ENCODE data around the gene RBPJL. TPM values are rescaled to one million over a fixed set of nuclear protein-coding genes. Genes with fewer than 3 reads are reported as not detected.

Gene RBPJL
- total and polyA plus RNA-seq, 2 experiments from 2014 or later: not detected

- no peak overlapping the region for H3K4me3 ChIP-seq
- 95% methylated on average over 4 of the region's 4 CpGs for WGBS (ENCODE audit: low lambda C conversion rate, missing lambda C conversion rate)
- DNase-seq (ENCODE audit: low spot score): no peak
- TF ChIP-seq EZH2phosphoT487 (IDR thresholded peaks at IDR 0.05; ENCODE audit: low read depth, severe bottlenecking, unreplicated experiment) (no peak), CTCF (IDR thresholded peaks at IDR 0.05; ENCODE audit: poor library complexity) (no peak), EZH2 (IDR thresholded peaks at IDR 0.05; ENCODE audit: borderline replicate concordance) (no peak)
- no peak overlapping the region for H2AFZ ChIP-seq
- H4K20me1 ChIP-seq (ENCODE audit: insufficient read depth, poor library complexity, severe bottlenecking): no peaks in the 10 kb centered on the region
- no peaks in the 10 kb centered on the region for H3K36me3 ChIP-seq (replicated peaks; ENCODE audit: insufficient read depth, low read depth)
- peaks cover 14% of the 10 kb centered on the region for H3K27me3 ChIP-seq
- no peaks in the 10 kb centered on the region for H3K9me2 ChIP-seq (replicated peaks; ENCODE audit: insufficient read depth)
- no peak overlapping the region for H3K27ac ChIP-seq
- no peaks in the 10 kb centered on the region for H3K9me3 ChIP-seq (ENCODE audit: low read depth)
- no peaks in the 10 kb centered on the region for H3K79me2 ChIP-seq
- H3K4me2 ChIP-seq: no peak overlapping the region
- H3K4me1 ChIP-seq (ENCODE audit: insufficient read depth): no peaks in the 10 kb centered on the region
These were observed 18.3 kb upstream of the RBPJL start for GRCh38 chr20:45288376-45288775.

- no peak overlapping the region for H3K4me2 ChIP-seq
- no peaks in the 10 kb centered on the region for H4K20me1 ChIP-seq (ENCODE audit: insufficient read depth, poor library complexity, severe bottlenecking)
- H3K9me3 ChIP-seq (ENCODE audit: low read depth): no peaks in the 10 kb centered on the region
- 92% methylated on average over 5 of the region's 5 CpGs for WGBS (ENCODE audit: low lambda C conversion rate, missing lambda C conversion rate)
- no peaks in the 10 kb centered on the region for H3K36me3 ChIP-seq (replicated peaks; ENCODE audit: insufficient read depth, low read depth)
- H3K4me1 ChIP-seq (ENCODE audit: insufficient read depth): no peaks in the 10 kb centered on the region
- H3K79me2 ChIP-seq: no peaks in the 10 kb centered on the region
- H3K27ac ChIP-seq: no peak overlapping the region
- no peak for DNase-seq (ENCODE audit: low spot score)
- H3K4me3 ChIP-seq: no peak overlapping the region
- TF ChIP-seq CTCF (IDR thresholded peaks at IDR 0.05; ENCODE audit: poor library complexity) (no peak), EZH2 (IDR thresholded peaks at IDR 0.05; ENCODE audit: borderline replicate concordance) (no peak), EZH2phosphoT487 (IDR thresholded peaks at IDR 0.05; ENCODE audit: low read depth, severe bottlenecking, unreplicated experiment) (no peak)
- no peaks in the 10 kb centered on the region for H3K9me2 ChIP-seq (replicated peaks; ENCODE audit: insufficient read depth)
- H2AFZ ChIP-seq: no peak overlapping the region
- H3K27me3 ChIP-seq: peaks cover 14% of the 10 kb centered on the region
These were observed 17.8 kb upstream of the RBPJL start for GRCh38 chr20:45288860-45289259.

GRCh38 chr20:45289942-45290676 is 16.5 kb upstream of the RBPJL start:
- peaks cover 14% of the 10 kb centered on the region for H3K27me3 ChIP-seq
- no peaks in the 10 kb centered on the region for H3K79me2 ChIP-seq
- no peak overlapping the region for H2AFZ ChIP-seq
- 82% methylated on average over 13 of the region's 13 CpGs for WGBS (ENCODE audit: low lambda C conversion rate, missing lambda C conversion rate)
- TF ChIP-seq EZH2 (IDR thresholded peaks at IDR 0.05; ENCODE audit: borderline replicate concordance) (no peak), EZH2phosphoT487 (IDR thresholded peaks at IDR 0.05; ENCODE audit: low read depth, severe bottlenecking, unreplicated experiment) (no peak), CTCF (IDR thresholded peaks at IDR 0.05; ENCODE audit: poor library complexity) (no peak)
- no peak overlapping the region for H3K4me3 ChIP-seq
- no peak for DNase-seq (ENCODE audit: low spot score)
- no peaks in the 10 kb centered on the region for H4K20me1 ChIP-seq (ENCODE audit: insufficient read depth, poor library complexity, severe bottlenecking)
- no peaks in the 10 kb centered on the region for H3K36me3 ChIP-seq (replicated peaks; ENCODE audit: insufficient read depth, low read depth)
- no peaks in the 10 kb centered on the region for H3K9me2 ChIP-seq (replicated peaks; ENCODE audit: insufficient read depth)
- H3K4me1 ChIP-seq (ENCODE audit: insufficient read depth): no peaks in the 10 kb centered on the region
- no peak overlapping the region for H3K27ac ChIP-seq
- no peak overlapping the region for H3K4me2 ChIP-seq
- H3K9me3 ChIP-seq (ENCODE audit: low read depth): no peaks in the 10 kb centered on the region
